HG02678 (cell line): ENCODE measurements around the gene HMGN2.
"Not testable (repeated sequence)": the region's sequence is repeated elsewhere in the genome, so short reads cannot be mapped to it uniquely, and the experiment has no call there.

Experiments
- ATAC-seq: cut with Tn5 transposase; IDR thresholded peaks from one replicate; pipeline ENCODE4 v1.9.1; 2021; ENCODE audit warnings: mild to moderate bottlenecking, moderate library complexity; ENCODE audit not compliant: unreplicated experiment

Gene HMGN2

GRCh38 chr1:26476958-26477357 is 4.7 kb downstream of the HMGN2 start:
- ATAC-seq: no peak

GRCh38 chr1:26477446-26478152 is 5.4 kb downstream of the HMGN2 start:
- ATAC-seq: no peak

GRCh38 chr1:26478159-26478558 is 5.9 kb downstream of the HMGN2 start:
- ATAC-seq: no peak

DNA sequence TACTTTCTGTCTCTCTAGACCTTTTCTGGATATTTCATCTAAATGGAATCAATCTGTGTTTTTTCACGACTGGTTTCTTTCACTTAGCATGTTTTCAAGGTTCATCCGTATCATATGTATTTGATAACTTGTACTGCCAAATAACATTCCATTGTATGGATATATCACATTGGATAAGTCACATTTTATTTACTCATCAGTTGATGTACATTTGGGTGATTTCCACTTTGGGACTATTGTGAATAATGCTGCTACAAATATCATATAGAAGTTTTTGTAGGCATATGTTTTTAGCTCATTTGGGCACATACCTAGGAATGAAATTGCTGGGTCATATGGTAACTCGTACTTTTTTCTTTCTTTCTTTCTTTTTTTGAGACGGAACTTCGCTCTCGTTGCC is 6.7 kb downstream of the HMGN2 start:
- ATAC-seq: no peak

DNA sequence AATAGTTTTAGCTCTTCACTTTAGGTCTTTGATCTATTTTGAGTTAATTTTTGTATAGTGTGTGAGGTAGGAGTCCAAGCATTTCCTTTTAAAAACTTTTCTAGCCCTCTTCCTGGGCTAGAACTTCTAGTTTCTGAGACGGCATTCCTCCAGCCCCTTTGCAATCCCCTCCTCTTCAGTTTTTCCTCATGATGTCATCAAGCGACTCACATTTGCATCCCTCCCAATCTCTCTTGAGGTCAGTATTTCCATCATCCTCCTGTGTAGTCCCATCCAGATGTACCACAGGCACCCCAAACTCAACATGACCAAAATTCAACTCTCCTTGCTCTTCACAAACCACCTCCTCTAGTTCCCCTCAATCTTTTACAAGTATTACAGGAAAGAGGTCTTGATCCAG is 10.7 kb downstream of the HMGN2 start:
- no peak for ATAC-seq

- no peak for ATAC-seq
Measured at GRCh38 chr1:26483980-26484379, 11.7 kb downstream of the HMGN2 start.

- ATAC-seq: no peak
Measured at GRCh38 chr1:26490155-26490554, 17.9 kb downstream of the HMGN2 start.

DNA sequence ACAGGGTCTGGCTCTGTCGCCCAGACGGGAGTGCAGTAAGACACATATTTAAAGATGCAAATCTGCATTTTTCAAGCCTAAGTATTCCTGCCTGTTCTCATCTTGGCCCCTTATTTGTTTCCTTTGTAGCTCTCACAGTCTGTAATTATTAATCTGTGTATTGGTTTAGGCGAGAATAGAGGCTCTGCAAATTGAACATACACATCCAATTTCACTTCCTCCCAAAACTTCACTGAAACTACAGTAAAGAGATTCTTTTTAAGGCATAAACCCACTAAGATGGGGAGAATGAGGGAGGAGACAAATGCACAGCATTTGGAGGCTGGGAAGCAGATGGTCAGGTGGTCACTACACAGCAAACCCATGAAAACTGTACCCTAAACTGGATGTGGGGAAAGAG is 21.0 kb downstream of the HMGN2 start:
- ATAC-seq: no peak

- no peak for ATAC-seq
Measured at GRCh38 chr1:26493938-26494337, 21.7 kb downstream of the HMGN2 start.

- ATAC-seq: no peak
Measured at GRCh38 chr1:26496861-26497260, 24.6 kb downstream of the HMGN2 start.

DNA sequence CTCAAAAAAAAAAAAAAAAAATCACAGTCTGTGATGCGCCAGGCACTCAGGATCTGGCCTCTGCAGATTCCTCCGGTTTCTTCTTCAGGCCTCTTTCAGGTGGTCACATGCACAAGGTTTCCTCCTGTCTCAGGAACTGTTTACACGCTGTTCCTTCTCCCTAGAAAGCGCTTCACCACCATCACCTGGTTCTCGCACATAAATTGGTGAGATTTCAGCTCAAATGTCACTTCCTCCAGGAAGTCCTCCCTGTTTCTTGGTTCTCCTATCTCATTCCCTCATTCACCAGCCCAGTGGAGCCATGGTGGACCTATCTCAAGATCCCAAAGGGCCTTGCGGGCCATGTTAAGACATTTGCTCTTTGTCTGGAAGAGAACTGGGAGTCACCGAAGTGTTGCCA is 26.7 kb downstream of the HMGN2 start:
- no peak for ATAC-seq

DNA sequence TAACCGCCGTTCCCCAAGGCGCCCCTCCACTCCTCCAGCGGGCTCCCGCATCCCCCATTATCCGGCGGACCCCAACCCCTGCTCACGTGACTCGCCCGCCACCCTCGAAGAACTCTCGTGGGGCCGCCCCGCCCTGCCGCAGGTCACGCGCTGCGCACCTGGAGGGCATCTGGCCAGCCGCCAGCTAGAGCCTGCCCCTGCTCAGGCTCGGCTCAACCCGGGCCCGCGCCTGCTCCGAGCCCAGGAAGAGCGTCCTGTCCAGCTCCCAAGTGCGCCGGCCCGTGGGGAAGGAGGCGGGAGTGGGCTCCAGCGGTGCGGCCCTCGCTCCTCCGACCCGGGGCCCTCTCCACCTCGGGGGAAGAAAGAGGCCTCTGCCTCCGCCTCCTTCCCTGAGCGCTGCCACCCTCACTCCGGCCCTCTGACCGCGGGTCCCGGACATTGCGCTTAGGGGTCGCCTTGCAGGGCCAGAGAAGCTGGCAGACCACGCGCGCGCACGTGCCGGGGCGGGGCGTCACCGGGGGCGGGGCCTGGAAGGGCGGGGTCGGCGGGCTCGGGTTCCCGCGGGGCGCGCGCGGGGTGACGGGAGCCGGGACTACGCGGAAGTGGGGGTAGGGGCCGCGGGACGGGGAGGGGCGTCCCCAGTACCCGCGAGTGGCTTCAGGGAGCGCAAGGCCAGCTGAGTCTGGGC is 28.4 kb downstream of the HMGN2 start:
- ATAC-seq: peak; percentile 68

GRCh38 chr1:26510711-26511110 is 38.5 kb downstream of the HMGN2 start:
- ATAC-seq: not testable (repeated sequence)

GRCh38 chr1:26515836-26516235 is 43.6 kb downstream of the HMGN2 start:
- not testable (repeated sequence) for ATAC-seq

GRCh38 chr1:26516987-26517765 is 44.9 kb downstream of the HMGN2 start:
- ATAC-seq: no peak

GRCh38 chr1:26517766-26518049 is 45.5 kb downstream of the HMGN2 start:
- no peak for ATAC-seq

GRCh38 chr1:26518355-26518754 is 46.1 kb downstream of the HMGN2 start:
- no peak for ATAC-seq

GRCh38 chr1:26520339-26520738 is 48.1 kb downstream of the HMGN2 start:
- ATAC-seq: no peak

- no peak for ATAC-seq
Measured at GRCh38 chr1:26521669-26522030, 49.4 kb downstream of the HMGN2 start.

- no peak for ATAC-seq
Measured at GRCh38 chr1:26522073-26522472, 49.8 kb downstream of the HMGN2 start.

DNA sequence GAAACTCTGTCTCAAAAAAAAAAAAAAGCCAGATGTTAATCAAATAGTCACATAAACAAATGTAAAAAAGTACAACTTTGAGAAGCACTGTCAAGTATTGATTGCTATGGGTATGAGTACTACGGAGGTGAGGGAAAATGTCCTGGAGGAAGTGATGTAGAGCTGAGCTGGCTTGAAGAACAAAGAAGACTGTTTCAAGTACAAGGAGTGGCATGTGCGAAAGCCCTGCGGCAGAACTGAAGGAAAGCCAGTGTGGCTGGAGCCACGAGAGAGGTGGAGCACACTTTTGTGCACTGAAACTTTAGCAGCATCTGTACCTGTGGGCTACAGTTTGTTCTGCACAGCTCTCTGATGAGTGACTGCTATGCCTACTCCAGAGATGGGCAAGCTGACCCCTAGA is 51.9 kb downstream of the HMGN2 start:
- ATAC-seq: no peak
